ENCODE measurements around the gene METTL17. TPM values are rescaled to one million over a fixed set of nuclear protein-coding genes. Genes with fewer than 3 reads are reported as not detected.
"Not testable (repeated sequence)": the region's sequence is repeated elsewhere in the genome, so short reads cannot be mapped to it uniquely, and the experiment has no call there.

Gene METTL17
- total RNA-seq (2014; rRNA removed; shearing (Covaris generic)) (65.8 and 87.7 TPM in 2 replicates), polyA plus RNA-seq (2016; fragmentation: Nextera tagmentation; extraction: Ambion mirVana) (30.6 and 31.3 TPM in 2 replicates)

- H3K27ac ChIP-seq: peak within 1 kb of the TSS; percentile 68
- in situ Hi-C loops (cut with MboI): no loop called here
- peak; percentile 99 for DNase-seq
- H3K4me1 ChIP-seq (ENCODE audit: insufficient read depth): peaks cover 33% of the 10 kb centered on the region
- TF ChIP-seq EZH2 (IDR thresholded peaks at IDR 0.05; ENCODE audit: insufficient read depth, poor library complexity, severe bottlenecking) (no peak), EZH2phosphoT487 (IDR thresholded peaks at IDR 0.05; ENCODE audit: insufficient read depth, low read depth) (no peak)
- no peaks in the 10 kb centered on the region for H3K9me3 ChIP-seq (ENCODE audit: low read depth)
- H3F3A ChIP-seq (ENCODE audit: insufficient read depth): peaks cover 26% of the 10 kb centered on the region
- H3K4me3 ChIP-seq: peak within 1 kb of the TSS; percentile 89
- no peaks in the 10 kb centered on the region for H3K9me2 ChIP-seq (ENCODE audit: insufficient read depth)
- peak within 1 kb of the TSS; percentile 93 for H2AFZ ChIP-seq
- H3K9ac ChIP-seq: peak within 1 kb of the TSS; percentile 82
- H3K27me3 ChIP-seq (replicated peaks; ENCODE audit: insufficient read depth): no peaks in the 10 kb centered on the region
- H3K4me2 ChIP-seq (ENCODE audit: unreplicated experiment): peak within 1 kb of the TSS; percentile 99
- whole genome bisulfite sequencing, 2 experiments (ENCODE audit: low coverage in 1 of 2, low lambda C conversion rate in 2 of 2, missing lambda C conversion rate in 2 of 2): 1 to 2% methylated on average over 41 to 42 of the region's 42 CpGs
- peaks cover 28% of the 10 kb centered on the region for H3K79me2 ChIP-seq (ENCODE audit: insufficient read depth)
- H3K36me3 ChIP-seq (ENCODE audit: low read depth): peaks cover 22% of the 10 kb centered on the region; the same call in 1 of the 2 replicates
- H4K20me1 ChIP-seq (ENCODE audit: insufficient read depth): no peaks in the 10 kb centered on the region
Measured at GRCh38 chr14:20989787-20990600, at the start of gene METTL17. TSS of gene METTL17 (plus strand) at chr14:20989980. CDS start at chr14:20990003, 23 bp downstream.

GRCh38 chr14:20945146-20945545, 44.6 kb upstream of the METTL17 start:
- DNase-seq; in situ Hi-C loops (cut with MboI); H3K4me2 ChIP-seq (ENCODE audit: unreplicated experiment); H3K4me1 ChIP-seq (ENCODE audit: insufficient read depth); H3K27ac ChIP-seq; H3K4me3 ChIP-seq; H3F3A ChIP-seq (ENCODE audit: insufficient read depth); H4K20me1 ChIP-seq (ENCODE audit: insufficient read depth); H2AFZ ChIP-seq; H3K79me2 ChIP-seq (ENCODE audit: insufficient read depth); H3K36me3 ChIP-seq (ENCODE audit: low read depth); H3K9ac ChIP-seq; H3K9me3 ChIP-seq (ENCODE audit: low read depth); H3K9me2 ChIP-seq (ENCODE audit: insufficient read depth): not testable (repeated sequence)
- 42 to 55% methylated on average over 6 of the region's 6 CpGs for WGBS, 2 experiments (ENCODE audit: low coverage in 1 of 2, low lambda C conversion rate in 2 of 2, missing lambda C conversion rate in 2 of 2)
- H3K27me3 ChIP-seq (replicated peaks; ENCODE audit: insufficient read depth): peaks cover 22% of the 10 kb centered on the region

GRCh38 chr14:20946707-20947106, 43.1 kb upstream of the METTL17 start:
- H3K36me3 ChIP-seq (ENCODE audit: low read depth); in situ Hi-C loops (cut with MboI): not testable (repeated sequence)

GRCh38 chr14:20954736-20955537, 34.8 kb upstream of the METTL17 start, which contains the start of gene RNASE2:
TSS of gene RNASE2 (plus strand) at chr14:20955487. CDS start at chr14:20955772, 285 bp downstream.
- H3K27me3 ChIP-seq (replicated peaks; ENCODE audit: insufficient read depth); H3K9ac ChIP-seq; H2AFZ ChIP-seq; H3K4me3 ChIP-seq; H3K4me2 ChIP-seq (ENCODE audit: unreplicated experiment); H3K36me3 ChIP-seq (ENCODE audit: low read depth); DNase-seq; H3K9me2 ChIP-seq (ENCODE audit: insufficient read depth); in situ Hi-C loops (cut with MboI); H3K79me2 ChIP-seq (ENCODE audit: insufficient read depth); H3K9me3 ChIP-seq (ENCODE audit: low read depth); H3K4me1 ChIP-seq (ENCODE audit: insufficient read depth); H3K27ac ChIP-seq; H3F3A ChIP-seq (ENCODE audit: insufficient read depth); H4K20me1 ChIP-seq (ENCODE audit: insufficient read depth): not testable (repeated sequence)
- WGBS, 2 experiments (ENCODE audit: low coverage in 1 of 2, low lambda C conversion rate in 2 of 2, missing lambda C conversion rate in 2 of 2): 51 to 53% methylated on average over 4 of the region's 4 CpGs

More at GRCh38 chr14:20946707-20947106, 43.1 kb upstream of the METTL17 start:
- not testable (repeated sequence) for H3K4me3 ChIP-seq; H3K27me3 ChIP-seq (replicated peaks; ENCODE audit: insufficient read depth); H2AFZ ChIP-seq; H3K79me2 ChIP-seq (ENCODE audit: insufficient read depth); H3K27ac ChIP-seq; H3K4me1 ChIP-seq (ENCODE audit: insufficient read depth); H3F3A ChIP-seq (ENCODE audit: insufficient read depth); H4K20me1 ChIP-seq (ENCODE audit: insufficient read depth); DNase-seq; H3K9ac ChIP-seq; H3K9me3 ChIP-seq (ENCODE audit: low read depth); H3K4me2 ChIP-seq (ENCODE audit: unreplicated experiment); H3K9me2 ChIP-seq (ENCODE audit: insufficient read depth)
- 44 to 54% methylated on average over 3 to 6 of the region's 9 CpGs for WGBS, 2 experiments (ENCODE audit: low coverage in 1 of 2, low lambda C conversion rate in 2 of 2, missing lambda C conversion rate in 2 of 2)

GRCh38 chr14:20955538-20955873, 34.3 kb upstream of the METTL17 start:
- H4K20me1 ChIP-seq (ENCODE audit: insufficient read depth); H3K9me3 ChIP-seq (ENCODE audit: low read depth); H3K27me3 ChIP-seq (replicated peaks; ENCODE audit: insufficient read depth); H3K9ac ChIP-seq; DNase-seq; H2AFZ ChIP-seq; in situ Hi-C loops (cut with MboI); H3K79me2 ChIP-seq (ENCODE audit: insufficient read depth); H3K4me3 ChIP-seq; H3K4me1 ChIP-seq (ENCODE audit: insufficient read depth); H3K27ac ChIP-seq; H3K9me2 ChIP-seq (ENCODE audit: insufficient read depth); H3K36me3 ChIP-seq (ENCODE audit: low read depth); H3F3A ChIP-seq (ENCODE audit: insufficient read depth); H3K4me2 ChIP-seq (ENCODE audit: unreplicated experiment): not testable (repeated sequence)
- WGBS, 2 experiments (ENCODE audit: low coverage in 1 of 2, low lambda C conversion rate in 2 of 2, missing lambda C conversion rate in 2 of 2): 50 to 51% methylated on average over 5 of the region's 5 CpGs
